Mesenchymal stem cell (in vitro differentiated cells and primary cell): Measurements from ENCODE around the gene IFT27.

ENCODE experiments used
- DNase-seq: peaks from one replicate; pipeline ENCODE4 v3.0.0-alpha.2; 2013
- H2AFZ ChIP-seq: one replicate; pipeline ENCODE4 v1.6.1; 2013; ENCODE audit warnings: low read depth, mild to moderate bottlenecking, control low read depth, inconsistent platforms, low read length, moderate library complexity
- H2AK5ac ChIP-seq: 2 replicates; pipeline ENCODE4 v1.6.1; 2013; ENCODE audit warnings: low read length, moderate library complexity, mild to moderate bottlenecking, inconsistent platforms; ENCODE audit not compliant: severe bottlenecking
- H2BK120ac ChIP-seq: one replicate; pipeline ENCODE4 v1.6.1; 2013; ENCODE audit warnings: low read depth, mild to moderate bottlenecking, inconsistent platforms, low read length, moderate library complexity
- H2BK12ac ChIP-seq, 2 experiments: one replicate each; pipeline ENCODE4 v1.6.1; 2013; ENCODE audit warnings: inconsistent platforms in 2 of 2, low read length in 2 of 2, mild to moderate bottlenecking in 2 of 2, moderate library complexity in 2 of 2, control low read depth in 1 of 2
- H2BK15ac ChIP-seq: one replicate; pipeline ENCODE4 v1.6.1; 2013; ENCODE audit warnings: mild to moderate bottlenecking, low read depth, inconsistent platforms; ENCODE audit not compliant: poor library complexity, severe bottlenecking
- H2BK5ac ChIP-seq: 2 replicates; pipeline ENCODE4 v1.6.1; 2013; ENCODE audit warnings: low read depth, mild to moderate bottlenecking, low read length, control low read depth, inconsistent platforms; ENCODE audit not compliant: poor library complexity, severe bottlenecking
- H3K14ac ChIP-seq, 2 experiments: one replicate each; pipeline ENCODE4 v1.6.1; 2013; ENCODE audit warnings: inconsistent platforms in 2 of 2, low read length in 2 of 2, control low read depth in 1 of 2, mild to moderate bottlenecking in 1 of 2, moderate library complexity in 1 of 2
- H3K18ac ChIP-seq, 2 experiments: one replicate each; pipeline ENCODE4 v1.6.1; 2013; ENCODE audit warnings: inconsistent platforms in 2 of 2, low read length in 2 of 2, control low read depth in 1 of 2, low read depth in 1 of 2, mild to moderate bottlenecking in 1 of 2
- H3K23ac ChIP-seq, 2 experiments: one replicate each; pipeline ENCODE4 v1.6.1; 2013; ENCODE audit warnings: inconsistent platforms in 2 of 2, low read length in 2 of 2, mild to moderate bottlenecking in 2 of 2, moderate library complexity in 2 of 2, control low read depth in 1 of 2
- H3K27ac ChIP-seq: 2 replicates; pipeline ENCODE4 v1.5.1; 2013; ENCODE audit warnings: mild to moderate bottlenecking, moderate library complexity, low read length, control low read depth, inconsistent platforms; ENCODE audit not compliant: poor library complexity, severe bottlenecking
- H3K27me3 ChIP-seq, 2 experiments: 2 replicates each; pipeline versions ENCODE4 v1.6.1 to v1.7.0; 2013; ENCODE audit warnings: low read length in 2 of 2, mild to moderate bottlenecking in 2 of 2, moderate library complexity in 2 of 2, control low read depth in 1 of 2, inconsistent platforms in 1 of 2; ENCODE audit not compliant: control insufficient read depth in 1 of 2, insufficient read depth in 1 of 2
- H3K36me3 ChIP-seq, 2 experiments: 2 replicates each; pipeline versions ENCODE4 v1.6.1 to v1.7.0; 2013; ENCODE audit warnings: low read length in 2 of 2, control low read depth in 1 of 2, inconsistent platforms in 1 of 2, low read depth in 1 of 2, mild to moderate bottlenecking in 1 of 2; ENCODE audit not compliant: insufficient read depth in 2 of 2, control insufficient read depth in 1 of 2
- H3K4ac ChIP-seq, 2 experiments: one replicate each; pipeline ENCODE4 v1.6.1; 2013; ENCODE audit warnings: inconsistent platforms in 2 of 2, low read length in 2 of 2, mild to moderate bottlenecking in 2 of 2, moderate library complexity in 2 of 2, control low read depth in 1 of 2, low read depth in 1 of 2
- H3K4me1 ChIP-seq: 2 replicates; pipeline ENCODE4 v1.6.1; 2013; ENCODE audit warnings: low read depth, low read length, control low read depth; ENCODE audit not compliant: control insufficient read depth, insufficient read depth
- H3K4me2 ChIP-seq: 2 replicates; pipeline ENCODE4 v1.6.1; 2013; ENCODE audit warnings: low read length, mild to moderate bottlenecking, inconsistent platforms; ENCODE audit not compliant: poor library complexity, severe bottlenecking
- H3K4me3 ChIP-seq, 2 experiments: 2 replicates each; pipeline versions ENCODE4 v1.5.1 to v1.7.0; 2013; ENCODE audit warnings: low read length in 2 of 2, mild to moderate bottlenecking in 2 of 2, control low read depth in 1 of 2, low read depth in 1 of 2; ENCODE audit not compliant: insufficient read depth in 1 of 2
- H3K79me1 ChIP-seq: replicated peaks from 2 replicates; pipeline ENCODE4 v1.6.1; 2013; ENCODE audit warnings: mild to moderate bottlenecking, control low read depth, low read length, inconsistent platforms; ENCODE audit not compliant: poor library complexity, severe bottlenecking
- H3K9ac ChIP-seq: 2 replicates; pipeline ENCODE4 v1.7.0; 2013; ENCODE audit warnings: mild to moderate bottlenecking, low read length, moderate library complexity
- H3K9me3 ChIP-seq: 2 replicates; pipeline ENCODE4 v1.7.0; 2013; ENCODE audit warnings: mild to moderate bottlenecking, low read length; ENCODE audit not compliant: control insufficient read depth
- H4K8ac ChIP-seq: one replicate; pipeline ENCODE4 v1.6.1; 2013; ENCODE audit warnings: inconsistent platforms, mild to moderate bottlenecking, low read length, moderate library complexity
- H4K91ac ChIP-seq: one replicate; pipeline ENCODE4 v1.6.1; 2013; ENCODE audit warnings: mild to moderate bottlenecking, low read length, inconsistent platforms
- WGBS: methylation state at CpG from one replicate; pipeline ENCODE4 v1.1.7; 2013; ENCODE audit warnings: mixed read lengths; 5-methylcytosine and 5-hydroxymethylcytosine counted together

IFT27 gene

GRCh38 chr22:36738416-36739020 is 37.4 kb downstream of the IFT27 start:
- H2BK15ac ChIP-seq, result no peak overlapping the region
- H3K27me3 ChIP-seq, result peaks cover 35 to 55% of the 10 kb centered on the region in 2 experiments
- H3K23ac ChIP-seq, result no peak overlapping the region
- H2BK120ac ChIP-seq, result no peak overlapping the region
- no peaks in the 10 kb centered on the region for H3K36me3 ChIP-seq
- WGBS, result 69% methylated on average over 6 of the region's 6 CpGs
- no peak overlapping the region for H3K27ac ChIP-seq
- H3K4me3 ChIP-seq, result no peak overlapping the region
- H3K9ac ChIP-seq, result no peak overlapping the region
- no peak overlapping the region for H3K18ac ChIP-seq
- H3K14ac ChIP-seq, result no peak overlapping the region
- no peak for DNase-seq
- no peak overlapping the region for H2BK5ac ChIP-seq
- H3K79me1 ChIP-seq, result no peaks in the 10 kb centered on the region
- H3K4me2 ChIP-seq, result no peak overlapping the region
- H3K4me1 ChIP-seq, result no peaks in the 10 kb centered on the region
- H2AFZ ChIP-seq, result no peak overlapping the region
- peaks cover 9% of the 10 kb centered on the region for H3K9me3 ChIP-seq
- no peak overlapping the region for H2AK5ac ChIP-seq
- no peak overlapping the region for H3K4ac ChIP-seq
- no peak overlapping the region for H4K91ac ChIP-seq
- no peak overlapping the region for H4K8ac ChIP-seq
- no peak overlapping the region for H2BK12ac ChIP-seq

DNA sequence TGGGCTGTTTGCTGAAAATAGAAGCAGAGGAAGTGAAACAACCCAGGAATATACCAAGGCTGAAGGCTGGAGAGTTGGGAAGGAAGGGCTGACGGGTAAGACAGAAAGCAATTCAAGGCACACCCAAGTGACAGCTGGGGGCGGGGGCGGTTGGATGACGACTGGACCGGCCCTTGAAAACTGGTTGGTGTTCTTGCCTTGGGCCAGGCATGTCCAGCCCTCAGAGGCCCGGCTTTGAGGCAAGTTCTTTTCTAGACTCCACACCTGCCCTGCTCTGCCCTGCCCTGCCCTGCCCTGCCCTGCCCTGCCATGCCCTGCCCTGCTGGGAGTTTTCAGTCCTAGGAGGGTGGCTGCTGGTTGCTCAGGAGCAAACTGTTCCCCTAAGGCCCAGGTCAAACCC is 38.1 kb downstream of the IFT27 start:
- Histone ChIP-seq H4K8ac (no peak overlapping the region), H3K9ac (no peak overlapping the region), H3K4me2 (no peak overlapping the region), H3K23ac (no peak overlapping the region), H2AK5ac (no peak overlapping the region), H2BK120ac (no peak overlapping the region), H3K18ac (no peak overlapping the region), H3K9me3 (peaks cover 9% of the 10 kb centered on the region), H4K91ac (no peak overlapping the region), H3K27me3 (peaks cover 27 to 59% of the 10 kb centered on the region in 2 experiments), H3K4me1 (no peaks in the 10 kb centered on the region), H2AFZ (no peak overlapping the region), H3K4ac (no peak overlapping the region), H3K4me3 (no peak overlapping the region), H3K79me1 (no peaks in the 10 kb centered on the region), H2BK15ac (no peak overlapping the region), H2BK5ac (no peak overlapping the region), H3K27ac (no peak overlapping the region), H3K36me3 (no peaks in the 10 kb centered on the region), H2BK12ac (no peak overlapping the region), H3K14ac (peak overlapping the region in 1 of 2 experiments; percentile 76)
- DNase-seq, result no peak
- 74% methylated on average over 6 of the region's 6 CpGs for WGBS

DNA sequence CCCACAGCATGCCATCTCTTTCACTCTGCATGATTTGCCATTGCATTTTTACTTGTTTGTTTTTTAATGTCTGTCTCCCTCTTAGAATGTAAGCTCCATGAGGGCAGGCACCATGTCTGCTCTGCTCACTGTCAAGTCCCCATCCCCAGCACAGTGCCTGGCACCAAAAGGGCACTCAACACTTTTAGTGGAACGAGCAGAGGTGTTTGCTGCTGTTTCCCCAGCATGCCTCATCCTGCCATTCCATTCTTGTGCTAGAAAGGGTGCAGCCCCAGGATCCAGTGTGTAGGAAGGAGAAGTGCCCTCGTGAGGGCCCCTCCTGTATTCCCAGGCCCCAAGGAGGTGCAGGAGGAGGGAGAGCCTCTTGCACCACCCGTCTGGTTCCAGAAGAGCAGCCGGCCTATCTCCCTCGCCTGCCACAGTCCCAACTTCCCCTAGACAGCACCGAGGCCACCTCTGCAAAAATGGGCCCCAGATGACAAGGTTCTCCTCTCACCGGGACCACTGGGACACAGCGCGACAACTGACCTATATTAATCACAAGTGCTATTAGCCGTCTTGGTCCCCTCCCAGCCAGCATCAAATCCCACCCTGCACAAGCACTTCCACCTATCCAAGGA is 39.1 kb downstream of the IFT27 start:
- H3K27ac ChIP-seq, result no peak overlapping the region
- H3K4ac ChIP-seq, result no peak overlapping the region
- no peak overlapping the region for H2BK15ac ChIP-seq
- no peak overlapping the region for H3K9ac ChIP-seq
- H3K79me1 ChIP-seq, result no peaks in the 10 kb centered on the region
- no peak overlapping the region for H2AK5ac ChIP-seq
- no peak overlapping the region for H2BK120ac ChIP-seq
- H3K23ac ChIP-seq, result no peak overlapping the region
- H3K4me2 ChIP-seq, result no peak overlapping the region
- no peak overlapping the region for H2BK12ac ChIP-seq
- no peak overlapping the region for H4K91ac ChIP-seq
- H3K4me1 ChIP-seq, result no peaks in the 10 kb centered on the region
- no peak overlapping the region for H3K14ac ChIP-seq
- no peak overlapping the region for H3K18ac ChIP-seq
- peaks cover 27 to 69% of the 10 kb centered on the region in 2 experiments for H3K27me3 ChIP-seq
- no peak overlapping the region for H2AFZ ChIP-seq
- no peak for DNase-seq
- H3K36me3 ChIP-seq, result no peaks in the 10 kb centered on the region
- peaks cover 9% of the 10 kb centered on the region for H3K9me3 ChIP-seq
- H4K8ac ChIP-seq, result no peak overlapping the region
- H3K4me3 ChIP-seq, result no peak overlapping the region
- WGBS, result 67% methylated on average over 10 of the region's 10 CpGs
- H2BK5ac ChIP-seq, result no peak overlapping the region

DNA sequence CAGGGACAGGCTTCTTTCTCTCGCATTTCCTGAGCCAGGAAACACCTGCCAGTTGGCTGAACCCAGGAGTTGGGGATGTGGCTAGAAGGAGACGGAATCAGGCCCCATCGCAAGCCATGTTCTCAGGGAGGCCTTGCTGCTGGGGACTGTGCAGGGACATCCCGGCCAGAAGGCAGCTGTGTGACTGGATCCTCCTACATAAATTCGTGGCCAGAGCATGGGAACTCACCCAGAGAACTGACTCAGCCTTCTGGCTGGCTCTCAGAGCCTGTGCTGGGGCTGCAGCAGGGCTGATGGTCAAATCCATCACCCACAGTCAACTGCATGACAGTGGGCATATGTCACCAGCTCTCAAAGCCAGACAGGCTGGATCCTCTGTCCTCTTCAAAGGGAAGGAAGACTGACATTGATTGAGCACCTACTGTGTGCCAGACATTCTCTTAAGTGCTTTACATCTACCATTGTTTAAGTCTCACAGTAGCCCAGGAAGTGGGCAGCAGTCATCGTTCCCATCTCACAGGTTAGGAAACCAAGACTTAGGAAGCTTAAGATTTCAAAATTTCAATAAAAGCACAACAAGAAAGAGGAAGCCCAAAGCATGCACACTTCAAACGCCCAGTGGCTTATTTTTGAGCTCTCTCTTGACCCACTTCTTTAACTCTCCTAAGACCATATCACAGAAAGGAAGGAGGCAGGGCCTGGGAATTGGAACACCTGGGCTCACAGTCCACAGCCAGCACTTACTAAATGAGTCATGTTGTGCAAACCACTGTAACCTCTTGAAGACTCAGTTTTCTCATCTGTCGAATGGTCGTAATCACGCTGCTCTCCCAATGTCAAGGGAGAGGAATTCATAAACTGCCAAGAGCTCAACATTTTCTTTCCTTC is 41.5 kb downstream of the IFT27 start:
- Histone ChIP-seq H3K4me1 (no peaks in the 10 kb centered on the region), H4K91ac (no peak overlapping the region), H2BK12ac (no peak overlapping the region), H2BK15ac (no peak overlapping the region), H3K9me3 (peaks cover 6% of the 10 kb centered on the region), H3K79me1 (no peaks in the 10 kb centered on the region), H2BK120ac (no peak overlapping the region), H3K27me3 (peaks cover 22 to 73% of the 10 kb centered on the region in 2 experiments), H3K4me2 (no peak overlapping the region), H2BK5ac (no peak overlapping the region), H2AFZ (no peak overlapping the region), H3K36me3 (no peaks in the 10 kb centered on the region), H3K14ac (no peak overlapping the region), H3K23ac (no peak overlapping the region), H3K4me3 (no peak overlapping the region), H3K18ac (no peak overlapping the region), H3K4ac (no peak overlapping the region), H3K9ac (no peak overlapping the region), H3K27ac (no peak overlapping the region), H4K8ac (no peak overlapping the region), H2AK5ac (no peak overlapping the region)
- DNase-seq, result no peak
- WGBS, result 56% methylated on average over 7 of the region's 10 CpGs
